IMR-90 (cell line): ENCODE results near the gene CNPY3. TPM values are rescaled to one million over a fixed set of nuclear protein-coding genes. Genes with fewer than 3 reads are reported as not detected.

Experiments used
- ATAC-seq: fragments of 200-7000 bp; cut with Tn5 transposase; 2 replicates; pipeline ENCODE4 v1.9.1; 2020; ENCODE audit warnings: low read depth, mild to moderate bottlenecking, moderate library complexity
- BruUV-seq: library from RNA; stranded (reverse); fragments of 400-500 nt; replicated peaks from 2 replicates; lab custom pipeline; 2021; lab: Mats Ljungman, UMichigan
- CTCF ChIA-PET: fragments of 300-600 bp; formaldehyde crosslinking; extraction: SDS; loops from one replicate; lab custom pipeline; 2021; ENCODE audit warnings: antibody characterized with exemption; lab: Yijun Ruan, JAX
- POLR2A ChIA-PET: fragments of 300-600 bp; sonication (Branson Sonifier 250); formaldehyde crosslinking; loops from one replicate; lab custom pipeline; 2022; ENCODE audit warnings: antibody characterized with exemption; ENCODE audit not compliant: unreplicated experiment; lab: Charles Lee
- DNase-seq: peaks from one replicate; pipeline ENCODE4 v3.0.0; 2013
- H2AFZ ChIP-seq: replicated peaks from 2 replicates; pipeline ENCODE3; 2013; ENCODE audit warnings: low read length, mild to moderate bottlenecking; ENCODE audit not compliant: poor library complexity
- H2AK5ac ChIP-seq: 2 replicates; pipeline ENCODE4 v1.6.1; 2013; ENCODE audit warnings: low read depth, low read length, inconsistent platforms
- H2AK9ac ChIP-seq: replicated peaks from 2 replicates; pipeline ENCODE3; 2013; ENCODE audit warnings: mild to moderate bottlenecking, low read depth, low read length, moderate library complexity; ENCODE audit not compliant: poor library complexity
- H2BK120ac ChIP-seq: 2 replicates; pipeline ENCODE4 v1.6.1; 2013; ENCODE audit warnings: low read depth, low read length, inconsistent platforms
- H2BK15ac ChIP-seq: 3 replicates; pipeline ENCODE4 v1.6.1; 2013; ENCODE audit warnings: low read depth, low read length, inconsistent platforms
- H2BK20ac ChIP-seq: 2 replicates; pipeline ENCODE4 v1.6.1; 2013; ENCODE audit warnings: low read depth, mild to moderate bottlenecking, inconsistent platforms, low read length, moderate library complexity
- H2BK5ac ChIP-seq: 2 replicates; pipeline ENCODE4 v1.6.1; 2013; ENCODE audit warnings: mild to moderate bottlenecking, low read depth, low read length, inconsistent platforms; ENCODE audit not compliant: poor library complexity, severe bottlenecking
- H3K14ac ChIP-seq: replicated peaks from 2 replicates; pipeline ENCODE4 v1.6.1; 2013; ENCODE audit warnings: low read depth, low read length, inconsistent platforms
- H3K18ac ChIP-seq: 2 replicates; pipeline ENCODE4 v1.6.1; 2013; ENCODE audit warnings: low read depth, low read length, control low read depth
- H3K23ac ChIP-seq: 2 replicates; pipeline ENCODE4 v1.6.1; 2013; ENCODE audit warnings: low read depth, low read length, inconsistent platforms
- H3K27ac ChIP-seq: 2 replicates; pipeline ENCODE4 v1.5.1; 2013; ENCODE audit warnings: mild to moderate bottlenecking, control low read depth, low read length; ENCODE audit not compliant: insufficient read depth
- H3K27me3 ChIP-seq: 2 replicates; pipeline ENCODE4 v1.6.1; 2013; ENCODE audit warnings: low read length; ENCODE audit not compliant: control insufficient read depth, insufficient read depth
- H3K36me3 ChIP-seq: 2 replicates; pipeline ENCODE4 v1.6.1; 2013; ENCODE audit warnings: low read length, mixed read lengths; ENCODE audit not compliant: control insufficient read depth, insufficient read depth
- H3K4ac ChIP-seq: 2 replicates; pipeline ENCODE4 v1.6.1; 2013; ENCODE audit warnings: low read depth, low read length, inconsistent platforms
- H3K4me1 ChIP-seq: 2 replicates; pipeline ENCODE4 v1.6.1; 2013; ENCODE audit warnings: low read length, mixed read lengths; ENCODE audit not compliant: control insufficient read depth, insufficient read depth
- H3K4me2 ChIP-seq: 2 replicates; pipeline ENCODE4 v1.6.1; 2013; ENCODE audit warnings: low read depth, mild to moderate bottlenecking, control low read depth, low read length, moderate library complexity
- H3K4me3 ChIP-seq: 2 replicates; pipeline ENCODE4 v1.5.1; 2013; ENCODE audit warnings: low read depth, mild to moderate bottlenecking, control low read depth, low read length, moderate library complexity; ENCODE audit not compliant: insufficient read depth
- H3K56ac ChIP-seq: 2 replicates; pipeline ENCODE4 v1.6.1; 2013; ENCODE audit warnings: low read length, inconsistent platforms; ENCODE audit not compliant: insufficient read depth; ENCODE audit errors: extremely low read depth
- H3K79me1 ChIP-seq, 2 experiments: 2 replicates each; pipeline ENCODE4 v1.6.1; 2013; ENCODE audit warnings: low read length in 2 of 2, inconsistent platforms in 1 of 2, low read depth in 1 of 2
- H3K9ac ChIP-seq: 2 replicates; pipeline ENCODE4 v1.6.1; 2013; ENCODE audit warnings: low read depth, low read length, control low read depth
- H3K9me1 ChIP-seq: 2 replicates; pipeline ENCODE4 v1.6.1; 2013; ENCODE audit warnings: low read length, inconsistent platforms; ENCODE audit not compliant: insufficient read depth
- H3K9me3 ChIP-seq: 2 replicates; pipeline ENCODE4 v1.6.1; 2013; ENCODE audit warnings: low read length; ENCODE audit not compliant: control insufficient read depth, insufficient read depth
- H4K20me1 ChIP-seq: 2 replicates; pipeline ENCODE4 v1.6.1; 2013; ENCODE audit warnings: low read length, inconsistent platforms; ENCODE audit not compliant: insufficient read depth
- H4K5ac ChIP-seq: 2 replicates; pipeline ENCODE4 v1.6.1; 2013; ENCODE audit warnings: mild to moderate bottlenecking, low read depth, low read length, control low read depth
- H4K8ac ChIP-seq, 2 experiments: 2 replicates each; pipeline ENCODE4 v1.6.1; 2013; ENCODE audit warnings: low read depth in 2 of 2, low read length in 2 of 2, control low read depth in 1 of 2, inconsistent platforms in 1 of 2
- H4K91ac ChIP-seq: 2 replicates; pipeline ENCODE4 v1.6.1; 2013; ENCODE audit warnings: low read depth, low read length, inconsistent platforms; ENCODE audit not compliant: insufficient read depth
- CEBPB ChIP-seq: IDR thresholded peaks from 2 replicates; pipeline ENCODE4 v1.6.1; 2012; ENCODE audit warnings: low read depth, low read length, improper control_type of control experiment
- CTCF ChIP-seq: conservative IDR thresholded peaks from 2 replicates; pipeline ENCODE4 v1.5.1; 2012; ENCODE audit warnings: mild to moderate bottlenecking, low read depth, low read length, improper control_type of control experiment
- MAZ ChIP-seq: IDR thresholded peaks from 2 replicates; pipeline ENCODE4 v1.6.1; 2012; ENCODE audit warnings: low read depth, mild to moderate bottlenecking, low read length, improper control_type of control experiment, moderate library complexity, borderline replicate concordance
- NFE2L2 ChIP-seq: fragments of 150-350 bp; IDR thresholded peaks from 2 replicates; pipeline ENCODE4 v1.6.1; 2016; ENCODE audit warnings: low read depth, mild to moderate bottlenecking, low read length
- POLR2A ChIP-seq: IDR thresholded peaks from 2 replicates; pipeline ENCODE4 v1.6.1; 2012; ENCODE audit warnings: mild to moderate bottlenecking, low read depth, low read length
- RAD21 ChIP-seq: IDR thresholded peaks from 2 replicates; pipeline ENCODE4 v1.6.1; 2012; ENCODE audit warnings: low read length, improper control_type of control experiment
- RCOR1 ChIP-seq: IDR thresholded peaks from 2 replicates; pipeline ENCODE4 v1.6.1; 2012; ENCODE audit warnings: mild to moderate bottlenecking, low read length, improper control_type of control experiment; ENCODE audit not compliant: insufficient replicate concordance
- SMC3 ChIP-seq: fragments of 150-350 bp; IDR thresholded peaks from 2 replicates; pipeline ENCODE4 v1.6.1; 2016; ENCODE audit warnings: low read depth, mild to moderate bottlenecking, antibody characterized with exemption, low read length, moderate library complexity
- USF2 ChIP-seq: fragments of 150-350 bp; IDR thresholded peaks from 2 replicates; pipeline ENCODE4 v1.6.1; 2017; ENCODE audit warnings: mild to moderate bottlenecking, antibody characterized with exemption, low read length, low read depth
- WGBS, 2 experiments: methylation state at CpG; one replicate each; pipeline versions ENCODE4 v1.1.5 to v1.1.7; 2013; ENCODE audit warnings: missing lambda C conversion rate in 2 of 2; ENCODE audit not compliant: insufficient read length in 1 of 2; ENCODE audit errors: extremely low coverage in 2 of 2; 5-methylcytosine and 5-hydroxymethylcytosine counted together
- dilution Hi-C: fragments of 300-500 bp; cut with HindIII; formaldehyde crosslinking; loops from one replicate; pipeline ENCODE4 v1.14.3; 2018; ENCODE audit warnings: low sequenced_read_pairs; ENCODE audit not compliant: unreplicated experiment
- in situ Hi-C: fragments of 300-500 bp; cut with MboI; formaldehyde crosslinking; loops from 3 replicates; pipeline ENCODE4 v1.14.3; 2019; ENCODE audit warnings: low sequenced_read_pairs, inconsistent platforms, mixed read lengths
- intact Hi-C: fragments of 100-400 bp; cut with micrococcal nuclease; formaldehyde crosslinking; loops from 2 replicates; pipeline ENCODE4 v1.10.0; 2022
- polyA plus RNA-seq, 3 experiments: library from polyadenylated mRNA; depleted of rRNA; stranded (reverse); fragments of >200 nt; gene quantifications; 2 replicates each; pipeline ENCODE4 v1.2.3, GENCODE V29; 2012; ENCODE audit warnings: low replicate concordance in 1 of 3
- total RNA-seq: library from RNA; depleted of rRNA; stranded (reverse); fragments of >200 nt; gene quantifications from 2 replicates; pipeline ENCODE4 v1.2.3, GENCODE V29; 2012

The CNPY3 gene
- total and polyA plus RNA-seq, 2 of the 4 experiments (the other 2 are of a cell fraction) = 13.3 to 39.2 TPM

- H3K4me1 ChIP-seq = peaks cover 3% of the 10 kb centered on the region; the same call in 1 of the 2 replicates
- H2BK15ac ChIP-seq = no peak overlapping the region
- in situ Hi-C loops (no loop called here), dilution Hi-C loops (no loop called here), intact Hi-C loops (no loop called here)
- H3K4me3 ChIP-seq = no peak overlapping the region
- POLR2A ChIA-PET = no interaction called here
- 17% methylated on average over 1 of the region's 5 CpGs; no CpG with 5 or more reads in 1 of the 2 experiments for WGBS, 2 experiments
- no peaks in the 10 kb centered on the region for H3K9me3 ChIP-seq
- no peak overlapping the region for H2BK5ac ChIP-seq
- no peaks in the 10 kb centered on the region for H3K27me3 ChIP-seq
- peaks cover 30% of the 10 kb centered on the region for H4K20me1 ChIP-seq
- H3K18ac ChIP-seq = no peak overlapping the region
- ATAC-seq (no peak), DNase-seq (no peak)
- no TSS peak for BruUV-seq
- peaks cover 19% of the 10 kb centered on the region; the same call in 1 of the 2 replicates for H3K9me1 ChIP-seq
- H4K5ac ChIP-seq = no peak overlapping the region
- H3K4me2 ChIP-seq = no peak overlapping the region
- no peak overlapping the region for H3K14ac ChIP-seq
- H2BK20ac ChIP-seq = no peak overlapping the region
- H3K9ac ChIP-seq = no peak overlapping the region
- H3K79me1 ChIP-seq = peaks cover 50 to 61% of the 10 kb centered on the region in 2 experiments
- no peak overlapping the region for H2AK5ac ChIP-seq
- H3K4ac ChIP-seq = no peak overlapping the region
- no peak overlapping the region for H3K27ac ChIP-seq
- H2AK9ac ChIP-seq = no peak overlapping the region
- TF ChIP-seq NFE2L2 (no peak), RAD21 (no peak), POLR2A (no peak), RCOR1 (no peak), CTCF (no peak), MAZ (no peak), CEBPB (peak; percentile 55; the same call in 1 of the 2 replicates), USF2 (no peak), SMC3 (no peak)
- H3K23ac ChIP-seq = peak overlapping the region; percentile 45; the same call in 1 of the 2 replicates
- no peak overlapping the region for H4K91ac ChIP-seq
- CTCF ChIA-PET = no interaction called here
- no peak overlapping the region for H2BK120ac ChIP-seq
- H3K56ac ChIP-seq = no peak overlapping the region
- H4K8ac ChIP-seq = no peak overlapping the region
- no peak overlapping the region for H2AFZ ChIP-seq
- H3K36me3 ChIP-seq = peaks cover 23% of the 10 kb centered on the region
These were observed 58.5 kb downstream of the CNPY3 start for GRCh38 chr6:42987533-42988451.
